GM23338 (cell line): Measurements from ENCODE around the gene USP16.

Experiments used
- CREB1 ChIP-seq: fragments of 250-450 bp; sonication (Bioruptor Pico); IDR thresholded peaks from 2 replicates; pipeline ENCODE4 v1.5.0; 2020; ENCODE audit warnings: low read depth, mild to moderate bottlenecking, moderate library complexity
- EZH2 ChIP-seq: fragments of 200-600 bp; sonication (generic); IDR thresholded peaks from one replicate; pipeline ENCODE4 v1.8.0; 2017; ENCODE audit warnings: antibody characterized with exemption, mild to moderate bottlenecking, low read depth; ENCODE audit not compliant: unreplicated experiment
- EZH2phosphoT487 ChIP-seq: fragments of 200-600 bp; sonication (generic); IDR thresholded peaks from one replicate; pipeline ENCODE4 v1.8.1; 2018; ENCODE audit warnings: antibody characterized with exemption; ENCODE audit not compliant: unreplicated experiment
- POLR2AphosphoS5 ChIP-seq: IDR thresholded peaks from 2 replicates; pipeline ENCODE4 v1.6.1; 2016; ENCODE audit warnings: antibody characterized with exemption, low read depth
- TF ChIP-seq, protein P1 (sequence below), 2 experiments: fragments of 200-600 bp in 1 of 2; sonication (generic) in 1 of 2; conservative IDR thresholded peaks; 2 replicates each; pipeline versions ENCODE4 v1.5.1 to v1.6.1; 2016 to 2017; ENCODE audit warnings: antibody characterized with exemption in 2 of 2, low read depth in 2 of 2, mild to moderate bottlenecking in 2 of 2, moderate library complexity in 1 of 2

DNA sequence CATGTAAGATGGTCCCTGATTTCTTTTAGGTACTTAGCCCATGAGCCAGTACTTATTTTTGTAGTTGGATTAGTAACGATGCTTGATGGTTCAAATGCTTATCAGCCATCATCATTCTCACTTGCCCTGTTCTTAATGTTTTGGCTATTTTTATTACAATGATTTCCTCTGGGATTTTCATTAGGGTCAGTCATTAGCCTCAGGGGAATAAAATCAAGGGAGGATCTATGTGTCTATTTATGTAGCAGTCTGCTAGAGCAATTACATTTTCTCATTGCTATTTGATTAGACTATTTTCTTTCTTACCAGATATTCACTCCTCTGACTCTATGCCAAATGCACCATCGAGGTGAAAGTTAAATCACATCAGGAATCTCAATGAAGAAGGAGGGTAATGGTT, 59.9 kb downstream of the USP16 start:
- TF ChIP-seq POLR2AphosphoS5: no peak
- no peak for TF ChIP-seq EZH2
- TF ChIP-seq, protein P1, sequence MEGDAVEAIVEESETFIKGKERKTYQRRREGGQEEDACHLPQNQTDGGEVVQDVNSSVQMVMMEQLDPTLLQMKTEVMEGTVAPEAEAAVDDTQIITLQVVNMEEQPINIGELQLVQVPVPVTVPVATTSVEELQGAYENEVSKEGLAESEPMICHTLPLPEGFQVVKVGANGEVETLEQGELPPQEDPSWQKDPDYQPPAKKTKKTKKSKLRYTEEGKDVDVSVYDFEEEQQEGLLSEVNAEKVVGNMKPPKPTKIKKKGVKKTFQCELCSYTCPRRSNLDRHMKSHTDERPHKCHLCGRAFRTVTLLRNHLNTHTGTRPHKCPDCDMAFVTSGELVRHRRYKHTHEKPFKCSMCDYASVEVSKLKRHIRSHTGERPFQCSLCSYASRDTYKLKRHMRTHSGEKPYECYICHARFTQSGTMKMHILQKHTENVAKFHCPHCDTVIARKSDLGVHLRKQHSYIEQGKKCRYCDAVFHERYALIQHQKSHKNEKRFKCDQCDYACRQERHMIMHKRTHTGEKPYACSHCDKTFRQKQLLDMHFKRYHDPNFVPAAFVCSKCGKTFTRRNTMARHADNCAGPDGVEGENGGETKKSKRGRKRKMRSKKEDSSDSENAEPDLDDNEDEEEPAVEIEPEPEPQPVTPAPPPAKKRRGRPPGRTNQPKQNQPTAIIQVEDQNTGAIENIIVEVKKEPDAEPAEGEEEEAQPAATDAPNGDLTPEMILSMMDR (conservative IDR thresholded peaks at IDR 0.05; ENCODE audit: low read depth in 2 of 2): no peak
- no peak for TF ChIP-seq EZH2phosphoT487
- TF ChIP-seq CREB1 (CRISPR knock-in tag): no peak
